ENCODE data around the gene APOL5.
"Not testable (repeated sequence)": the region's sequence is repeated elsewhere in the genome, so short reads cannot be mapped to it uniquely, and the experiment has no call there.

APOL5 gene, protein sequence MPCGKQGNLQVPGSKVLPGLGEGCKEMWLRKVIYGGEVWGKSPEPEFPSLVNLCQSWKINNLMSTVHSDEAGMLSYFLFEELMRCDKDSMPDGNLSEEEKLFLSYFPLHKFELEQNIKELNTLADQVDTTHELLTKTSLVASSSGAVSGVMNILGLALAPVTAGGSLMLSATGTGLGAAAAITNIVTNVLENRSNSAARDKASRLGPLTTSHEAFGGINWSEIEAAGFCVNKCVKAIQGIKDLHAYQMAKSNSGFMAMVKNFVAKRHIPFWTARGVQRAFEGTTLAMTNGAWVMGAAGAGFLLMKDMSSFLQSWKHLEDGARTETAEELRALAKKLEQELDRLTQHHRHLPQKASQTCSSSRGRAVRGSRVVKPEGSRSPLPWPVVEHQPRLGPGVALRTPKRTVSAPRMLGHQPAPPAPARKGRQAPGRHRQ

GRCh38 chr22:35717572-35717971, at the start of gene APOL5:
TSS of gene APOL5 (plus strand) at chr22:35717872. CDS start at chr22:35717872, 0 bp downstream.
- no peak for DNase-seq

DNA sequence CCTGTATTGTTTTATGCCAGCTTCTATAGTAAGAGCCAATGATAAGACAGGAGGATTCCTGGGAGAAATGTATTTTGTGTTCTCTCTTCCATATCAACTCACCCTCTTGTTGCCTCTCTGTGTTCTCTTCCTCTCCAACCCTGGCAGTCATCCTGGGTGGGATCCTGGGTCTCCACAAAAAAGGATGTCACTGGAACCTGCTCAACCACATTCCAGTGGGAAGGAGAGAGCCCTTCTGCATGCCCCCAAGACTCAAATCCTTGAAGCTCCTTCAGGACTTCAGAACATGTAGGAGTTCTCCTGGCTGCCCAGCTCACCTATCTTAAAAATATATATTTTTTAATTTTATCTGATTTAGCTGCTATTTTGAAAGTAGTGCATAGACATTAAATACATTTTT, 43.3 kb upstream of the APOL5 start:
- no peak for DNase-seq

DNA sequence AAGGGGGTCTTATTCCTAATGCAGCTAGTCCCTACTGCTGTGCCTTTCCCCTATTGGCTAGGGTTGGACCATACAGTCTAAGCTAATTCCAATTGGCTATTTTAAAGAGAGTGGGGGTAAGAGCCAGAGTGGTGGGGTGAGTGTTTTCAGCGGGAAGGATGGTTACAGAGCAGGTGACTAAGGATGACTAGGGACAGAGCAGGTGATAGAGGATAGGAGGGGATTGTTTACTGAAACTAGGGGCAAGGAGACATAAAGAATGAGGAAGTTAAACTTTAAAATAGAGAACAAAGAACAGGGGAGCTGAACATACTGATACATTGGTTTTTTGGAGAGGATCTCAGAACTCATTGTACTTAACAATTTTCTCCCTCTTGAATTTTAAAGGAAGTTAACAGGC, 41.6 kb upstream of the APOL5 start:
- DNase-seq = not testable (repeated sequence)

- no peak for DNase-seq
Observed at GRCh38 chr22:35677460-35678187, 40.0 kb upstream of the APOL5 start.

GRCh38 chr22:35678836-35679235, 38.8 kb upstream of the APOL5 start:
- DNase-seq = no peak

GRCh38 chr22:35679492-35679891, 38.2 kb upstream of the APOL5 start:
- not testable (repeated sequence) for DNase-seq

- no peak for DNase-seq
Observed at GRCh38 chr22:35681454-35682052, 36.1 kb upstream of the APOL5 start.

DNA sequence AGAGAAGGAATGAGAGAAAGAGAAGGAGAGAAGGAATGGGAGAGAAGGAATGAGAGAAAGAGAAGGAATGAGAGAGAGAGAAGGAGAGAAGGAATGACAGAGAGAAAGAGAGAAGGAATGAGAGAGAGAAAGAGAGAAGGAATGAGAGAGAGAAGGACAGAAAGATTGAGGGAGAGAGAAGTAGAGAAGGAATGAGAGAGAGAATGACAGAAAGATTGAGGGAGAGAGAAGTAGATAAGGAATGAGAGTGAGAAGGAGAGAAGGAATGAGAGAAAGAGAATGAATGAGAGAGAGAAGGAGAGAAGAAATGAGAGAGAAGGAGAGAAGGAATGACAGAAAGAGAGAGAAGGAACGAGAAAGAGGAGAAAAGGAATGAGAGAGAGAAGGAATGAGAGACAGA, 34.1 kb upstream of the APOL5 start:
- no peak for DNase-seq

DNA sequence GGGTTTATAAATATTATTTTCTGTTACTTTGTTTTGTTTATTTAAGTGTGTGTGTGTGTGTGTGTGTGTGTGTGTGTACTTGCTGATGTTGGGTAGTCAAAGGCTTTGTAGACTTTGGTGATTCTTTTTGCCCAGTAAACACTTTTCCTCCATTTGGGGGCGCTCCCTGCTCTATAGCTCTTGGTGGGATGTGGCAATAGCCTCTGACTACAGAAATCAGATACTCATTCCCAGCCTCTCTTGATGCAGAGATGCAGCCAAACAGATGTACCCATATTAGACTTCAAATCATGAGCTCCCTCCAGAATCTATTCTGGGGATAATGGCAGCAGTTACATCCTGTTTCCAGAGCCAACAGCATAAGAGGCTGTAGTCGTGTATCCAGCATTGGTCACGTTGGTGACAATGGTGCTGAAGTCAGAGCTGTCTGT, 33.4 kb upstream of the APOL5 start:
- no peak for DNase-seq

DNA sequence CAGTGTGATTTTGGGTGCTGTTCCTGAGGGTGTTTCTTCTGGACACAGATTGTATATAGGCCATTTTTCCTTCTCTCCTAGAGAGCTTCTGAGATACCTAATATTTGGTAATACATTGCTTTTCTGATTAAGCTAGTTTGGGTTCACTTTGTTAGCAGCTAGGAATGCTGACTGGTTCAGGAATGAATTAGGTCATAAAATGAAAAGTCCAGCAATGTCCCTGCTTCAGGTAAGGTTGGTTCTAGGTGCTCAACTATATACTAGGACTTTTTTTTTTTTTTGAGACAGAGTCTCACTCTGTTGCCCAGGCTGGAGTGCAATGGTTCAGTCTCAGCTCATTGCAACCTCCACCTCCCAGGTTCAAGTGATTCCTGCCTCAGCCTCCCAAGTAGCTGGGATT, 32.9 kb upstream of the APOL5 start:
- no peak for DNase-seq

- DNase-seq = no peak
Observed at GRCh38 chr22:35685731-35686130, 31.9 kb upstream of the APOL5 start.

DNA sequence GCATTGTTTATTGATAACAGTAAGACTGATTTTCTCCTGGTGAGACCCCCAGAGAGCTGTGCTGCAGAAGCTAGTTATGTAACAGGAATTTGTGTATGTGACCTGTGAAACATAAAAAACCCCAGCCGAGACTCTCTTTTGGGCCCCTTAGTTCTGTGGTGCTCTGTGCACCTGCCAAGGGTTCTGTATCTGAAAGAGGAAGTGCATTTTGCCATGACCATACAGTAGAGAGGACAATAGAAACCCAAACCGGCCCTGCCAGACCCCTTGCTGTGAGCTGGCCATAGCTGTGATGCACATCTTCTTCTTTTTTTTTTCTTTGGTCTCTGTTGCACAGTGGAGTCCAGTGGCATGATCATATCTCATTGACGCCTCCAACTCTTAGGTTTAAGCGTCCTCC, 31.4 kb upstream of the APOL5 start:
- DNase-seq = no peak

DNA sequence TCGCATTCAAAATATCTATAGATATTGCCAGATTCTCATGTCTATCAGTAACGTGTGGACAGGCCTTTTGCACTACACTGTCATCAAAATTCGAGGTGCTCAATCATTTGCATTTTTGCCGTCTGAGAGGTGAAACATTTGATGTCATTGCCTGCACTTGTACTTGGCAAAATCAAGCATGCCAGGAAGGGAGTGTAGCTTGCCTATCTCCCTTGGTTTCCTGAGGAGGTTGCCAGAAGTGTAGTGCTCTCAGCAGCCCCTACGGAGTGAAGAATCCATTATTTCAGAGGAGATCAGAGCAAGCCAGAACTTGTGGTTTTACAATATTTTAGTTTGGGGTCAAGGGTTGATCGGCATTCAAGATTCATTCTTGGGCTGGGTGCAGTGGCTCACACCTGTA, 30.2 kb upstream of the APOL5 start:
- DNase-seq = no peak

GRCh38 chr22:35688913-35689675, 28.6 kb upstream of the APOL5 start:
- no peak for DNase-seq

- no peak for DNase-seq
Observed at GRCh38 chr22:35690001-35690400, 27.7 kb upstream of the APOL5 start.

- DNase-seq = no peak
Observed at GRCh38 chr22:35695202-35695601, 22.5 kb upstream of the APOL5 start.

- no peak for DNase-seq
Observed at GRCh38 chr22:35697142-35697541, 20.5 kb upstream of the APOL5 start.

GRCh38 chr22:35699852-35700251, 17.8 kb upstream of the APOL5 start:
- not testable (repeated sequence) for DNase-seq

- no peak for DNase-seq
Observed at GRCh38 chr22:35703861-35704584, 13.6 kb upstream of the APOL5 start.

DNA sequence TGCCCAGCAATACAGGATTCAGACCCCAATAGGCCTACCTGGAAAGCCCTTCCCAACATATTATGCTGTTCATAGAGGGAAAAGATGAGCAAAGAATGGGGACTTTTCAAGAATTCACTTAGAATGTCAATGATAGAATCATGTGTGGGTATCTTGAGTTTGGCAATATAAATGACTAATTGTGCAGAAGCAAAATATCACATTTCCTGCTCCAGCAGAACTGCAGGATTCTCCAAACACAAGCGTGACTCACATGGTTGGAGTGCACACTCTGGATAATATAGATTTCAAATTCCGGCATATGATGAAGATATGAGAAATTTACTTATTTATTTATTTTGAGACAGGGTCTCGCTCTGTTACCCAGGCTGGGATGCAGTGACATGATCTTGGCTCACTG, 12.5 kb upstream of the APOL5 start:
- peak; percentile 57 for DNase-seq

- DNase-seq = no peak
Observed at GRCh38 chr22:35708453-35708852, 9.2 kb upstream of the APOL5 start.

DNA sequence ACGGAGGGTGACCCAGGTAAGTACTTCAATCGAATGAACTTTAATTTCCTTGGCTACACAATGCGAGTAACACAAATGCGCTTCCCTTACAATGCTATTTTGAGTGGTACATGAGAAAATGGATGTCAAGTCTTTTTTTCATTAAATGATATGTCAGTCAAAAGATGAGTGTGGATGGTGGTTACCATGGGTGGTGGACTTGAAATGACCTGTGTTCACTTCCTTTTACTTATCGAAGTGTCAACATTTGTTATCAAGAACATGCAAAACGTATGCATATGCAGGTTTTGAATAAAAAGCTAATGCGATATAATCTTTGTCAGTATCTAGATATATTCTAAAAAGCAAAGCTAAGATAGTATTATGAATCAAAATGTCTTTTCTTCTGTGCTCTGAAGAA, 8.8 kb upstream of the APOL5 start:
- no peak for DNase-seq

Data from NCI-H226 (cell line).